Activated T-helper 1 cell treated with anti-CD3 and anti-CD28 coated beads, Interleukin-12 subunit alpha, Interleukin-12 subunit beta, Interleukin-2, Interleukin-4 antibody, amounts not matched to agents 30 ng/mL and 10 ng/mL and 1 ng/mL, durations not matched to agents 14 hours and 24 hours and 36 hours (primary cell): Measurements from ENCODE around the gene RALGAPB. TPM values are rescaled to one million over a fixed set of nuclear protein-coding genes. Genes with fewer than 3 reads are reported as not detected.
A peak's percentile ranks its signal among the peaks of the same experiment; 100 is the strongest.
"Not testable (repeated sequence)": the region's sequence is repeated elsewhere in the genome, so short reads cannot be mapped to it uniquely, and the experiment has no call there.

Experiments used
- DNase-seq: peaks from one replicate; pipeline ENCODE4 v3.0.0; 2021; ENCODE audit warnings: low spot score
- H3K27ac Mint-ChIP-seq: one replicate; pipeline ENCODE4 v1.8.0; 2021; ENCODE audit warnings: mild to moderate bottlenecking, mixed read lengths
- H3K27me3 Mint-ChIP-seq: one replicate; pipeline ENCODE4 v1.8.0; 2022; ENCODE audit warnings: mild to moderate bottlenecking, moderate library complexity, mixed read lengths; ENCODE audit not compliant: insufficient read depth
- H3K36me3 Mint-ChIP-seq: one replicate; pipeline ENCODE4 v1.8.0; 2021; ENCODE audit warnings: low read depth, mixed read lengths
- H3K4me1 Mint-ChIP-seq: one replicate; pipeline ENCODE4 v1.8.0; 2021; ENCODE audit warnings: low read depth, mixed read lengths
- H3K4me3 Mint-ChIP-seq: one replicate; pipeline ENCODE4 v1.8.0; 2021; ENCODE audit warnings: mild to moderate bottlenecking, moderate library complexity, mixed read lengths
- H3K9me3 Mint-ChIP-seq: one replicate; pipeline ENCODE4 v1.8.0; 2021; ENCODE audit warnings: mixed read lengths
- intact Hi-C: fragments of 100-400 bp; cut with micrococcal nuclease; formaldehyde crosslinking; loops from one replicate; pipeline ENCODE4 v1.15.1; 2024
- total RNA-seq: library from RNA; stranded (reverse); gene quantifications from 2 replicates; pipeline ENCODE4 v1.2.3, GENCODE V29; 2022

Gene RALGAPB
- 31.0 and 32.4 TPM in 2 replicates for total RNA-seq

DNA sequence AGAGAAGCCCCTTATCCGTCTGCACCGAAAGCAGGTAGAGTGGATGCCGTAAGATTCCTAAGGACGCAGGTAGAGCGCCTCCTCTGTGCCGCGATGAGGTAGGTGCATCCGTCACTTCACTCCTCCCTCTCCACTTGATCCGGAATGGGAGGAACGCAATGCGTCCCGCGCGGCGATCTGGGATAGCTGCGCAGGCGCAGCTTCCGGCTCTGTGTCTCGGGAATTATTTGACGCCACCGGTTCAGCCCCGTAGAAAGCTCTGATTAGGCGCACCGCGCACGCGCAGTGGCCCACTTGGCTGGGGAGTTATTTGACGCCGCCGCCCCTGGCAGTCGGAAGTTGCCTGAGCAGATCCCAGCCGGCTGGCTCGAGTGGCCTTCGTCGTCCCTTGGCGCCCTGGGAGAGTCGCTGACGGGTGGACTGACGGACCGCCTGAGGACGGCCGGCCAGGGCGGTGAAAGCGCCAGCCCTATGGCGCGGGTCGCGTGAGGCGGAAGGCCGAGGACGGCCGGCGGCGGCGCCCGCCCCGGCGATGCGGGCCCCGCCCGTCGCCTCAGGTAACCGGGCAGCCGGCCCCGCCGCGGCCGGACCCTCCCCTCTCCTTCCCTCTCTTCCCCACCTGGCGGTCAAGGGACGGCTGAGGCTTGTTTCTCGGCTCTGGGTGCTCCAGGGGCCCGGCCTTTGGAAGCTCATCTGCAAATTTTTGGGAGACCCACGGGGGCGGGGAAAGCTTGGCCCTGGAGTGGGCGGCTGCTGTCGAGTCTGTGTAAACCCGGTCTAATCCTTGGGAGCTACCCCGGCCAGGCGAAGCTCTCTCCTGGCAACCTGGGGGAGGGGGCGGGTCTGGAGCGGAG is at the start of gene RALGAPB:
Gene RALGAPB (plus strand): TSS at position 331 of the 854 bp plus-strand sequence. CDS start 15,590 bp downstream, outside the sequence.
- Mint-ChIP-seq H3K27me3 (peaks cover 2% of the 10 kb centered on the region), H3K9me3 (no peaks in the 10 kb centered on the region), H3K27ac (peak within 1 kb of the TSS; percentile 77), H3K36me3 (peaks cover 3% of the 10 kb centered on the region), H3K4me1 (peaks cover 34% of the 10 kb centered on the region), H3K4me3 (peak within 1 kb of the TSS; percentile 88)
- intact Hi-C loops, result loop anchor here (1.0 kb wide), 3 partner anchors 26 to 439 kb away; partner anchors contain the start of genes RPRD1B, SNHG17 and TTI1
- peak; percentile 97 for DNase-seq

DNA sequence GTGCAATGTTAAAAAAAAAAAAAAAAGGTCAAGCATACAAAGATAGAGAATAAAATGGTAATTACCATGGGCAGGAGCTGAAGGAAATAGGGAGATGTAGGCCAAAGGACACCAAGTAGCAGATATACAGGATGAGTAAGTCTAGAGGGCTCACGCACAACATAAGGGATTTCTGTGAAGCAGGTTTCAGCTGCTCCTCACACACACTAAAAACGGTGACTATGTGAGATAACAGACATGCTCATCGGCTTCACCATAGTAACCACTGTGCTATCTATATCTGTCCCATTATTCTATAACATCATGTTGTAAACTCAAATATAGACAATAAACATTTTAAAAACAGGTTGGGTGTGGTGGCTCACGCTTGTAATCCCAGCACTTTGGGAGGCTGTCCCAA is 49.1 kb upstream of the RALGAPB start:
- intact Hi-C loops, result no loop called here
- Mint-ChIP-seq H3K4me3 (no peak overlapping the region), H3K27ac (no peak overlapping the region)

DNA sequence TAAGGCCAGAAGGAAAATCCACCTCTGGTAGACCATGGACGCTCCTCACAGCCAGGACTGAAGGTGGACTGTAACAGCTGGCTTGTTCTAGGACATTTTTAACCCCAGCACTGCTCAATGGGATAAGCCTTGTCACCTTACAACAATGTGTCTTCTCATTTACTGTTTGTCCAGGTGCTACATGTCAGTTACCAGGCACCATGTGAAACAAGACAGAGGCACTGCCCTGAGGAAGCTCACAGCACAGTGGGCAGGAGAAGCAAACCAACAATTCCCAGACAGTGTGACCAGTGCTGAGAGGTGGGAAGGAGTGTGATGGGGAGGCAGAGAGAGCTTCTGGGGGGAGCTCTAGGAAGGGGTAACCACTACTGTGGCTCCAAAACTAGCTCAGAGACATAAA is 48.2 kb upstream of the RALGAPB start:
- Mint-ChIP-seq H3K4me3 (no peak overlapping the region), H3K4me1 (peaks cover 14% of the 10 kb centered on the region), H3K27me3 (no peaks in the 10 kb centered on the region), H3K27ac (peak overlapping the region; percentile 55), H3K9me3 (no peaks in the 10 kb centered on the region), H3K36me3 (peaks cover 74% of the 10 kb centered on the region)
- intact Hi-C loops, result no loop called here
- DNase-seq, result no peak

More for the DNA sequence above, 49.1 kb upstream of the RALGAPB start:
- Mint-ChIP-seq H3K4me1 (peaks cover 14% of the 10 kb centered on the region), H3K36me3 (peaks cover 70% of the 10 kb centered on the region), H3K27me3 (no peaks in the 10 kb centered on the region), H3K9me3 (no peaks in the 10 kb centered on the region)
- DNase-seq, result no peak

DNA sequence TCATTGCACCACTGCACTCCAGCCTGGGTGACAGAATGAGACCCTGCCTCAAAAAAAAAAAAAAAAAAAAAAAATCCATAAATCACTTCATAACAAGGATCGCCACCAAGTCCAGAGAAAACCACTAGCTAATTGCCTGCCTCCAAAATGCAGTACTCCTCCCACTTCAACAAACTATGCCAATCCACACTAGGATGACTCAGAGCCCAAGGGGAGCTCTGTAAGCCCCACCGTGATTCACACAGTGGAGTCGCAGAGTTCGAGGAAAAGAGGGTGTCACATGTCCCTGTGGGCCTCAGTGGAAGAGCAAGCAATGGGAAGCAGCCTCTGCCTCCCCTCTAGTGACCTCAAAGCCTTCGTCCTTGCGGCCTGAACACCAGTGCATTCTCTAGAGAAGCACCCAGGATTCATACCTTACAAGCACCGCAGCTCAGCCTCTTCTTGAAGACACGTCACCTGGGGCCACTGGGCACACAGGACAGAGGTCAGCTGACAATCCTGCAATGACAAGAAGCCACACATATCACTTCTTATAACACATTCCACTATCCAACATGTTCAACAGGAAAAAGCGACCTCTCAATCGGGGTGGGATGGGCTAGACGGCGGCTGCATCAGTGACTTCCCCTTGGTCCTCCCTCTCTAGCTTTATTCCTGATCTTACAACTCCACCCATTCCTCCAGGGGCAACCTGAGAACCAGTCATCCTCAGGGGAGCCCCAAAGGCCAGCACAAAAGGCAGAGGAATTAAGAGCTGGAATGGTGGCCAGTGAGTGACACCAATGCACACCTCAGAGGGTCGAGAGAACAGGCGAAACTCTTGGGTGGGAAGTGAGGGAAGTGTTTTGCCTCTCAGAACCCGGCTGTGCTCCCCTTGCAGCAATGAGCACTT is 46.4 kb upstream of the RALGAPB start:
- intact Hi-C loops, result no loop called here
- DNase-seq, result no peak
- Mint-ChIP-seq H3K27me3 (no peaks in the 10 kb centered on the region), H3K4me1 (peaks cover 20% of the 10 kb centered on the region), H3K27ac (no peak overlapping the region), H3K9me3 (no peaks in the 10 kb centered on the region), H3K36me3 (peaks cover 73% of the 10 kb centered on the region), H3K4me3 (no peak overlapping the region)

DNA sequence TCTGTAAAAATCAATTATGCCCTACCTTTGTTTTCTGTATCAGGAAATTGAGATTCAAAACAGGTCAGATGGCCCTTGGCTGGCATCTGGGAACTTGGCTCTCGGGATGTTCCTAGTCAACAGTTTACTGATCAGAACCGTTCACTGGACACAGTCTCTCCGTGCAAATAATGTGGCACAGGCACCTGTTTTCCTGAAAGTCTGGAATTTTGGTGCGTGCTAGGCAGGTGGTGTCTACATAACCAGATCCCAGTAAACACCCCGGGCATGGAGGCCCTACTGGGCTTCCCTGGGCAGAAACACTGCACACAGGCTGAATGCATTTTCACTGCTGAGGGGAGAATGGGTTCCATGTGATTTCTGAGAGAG is 45.0 kb upstream of the RALGAPB start:
- intact Hi-C loops, result no loop called here
- no peak overlapping the region for H3K4me3 Mint-ChIP-seq
- peaks cover 75% of the 10 kb centered on the region for H3K36me3 Mint-ChIP-seq
- no peaks in the 10 kb centered on the region for H3K27me3 Mint-ChIP-seq
- no peak for DNase-seq
- H3K27ac Mint-ChIP-seq, result no peak overlapping the region
- H3K4me1 Mint-ChIP-seq, result peaks cover 34% of the 10 kb centered on the region
- no peaks in the 10 kb centered on the region for H3K9me3 Mint-ChIP-seq

DNA sequence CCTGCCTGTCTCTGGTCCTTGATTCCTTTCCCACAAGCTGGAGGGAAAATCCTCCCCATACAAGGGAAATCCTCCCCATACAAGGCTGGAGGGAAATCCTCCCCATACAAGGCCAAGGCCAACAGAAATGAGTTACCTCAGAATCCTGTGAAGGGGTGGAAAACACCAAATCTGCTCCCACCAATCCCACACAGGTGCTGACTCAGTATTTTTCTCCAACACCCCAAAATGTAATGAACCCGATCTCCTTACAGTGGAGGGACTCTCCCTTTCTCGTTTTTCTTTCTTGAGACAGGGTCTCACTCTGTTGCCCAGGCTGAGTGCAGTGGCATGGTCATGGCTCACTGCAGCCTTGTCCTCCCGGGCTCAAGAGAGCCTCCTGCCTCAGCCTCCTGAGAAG is 43.8 kb upstream of the RALGAPB start:
- H3K27ac Mint-ChIP-seq, result peak overlapping the region; percentile 29
- no peak for DNase-seq
- H3K4me3 Mint-ChIP-seq, result no peak overlapping the region
- H3K4me1 Mint-ChIP-seq, result peaks cover 39% of the 10 kb centered on the region
- H3K36me3 Mint-ChIP-seq, result peaks cover 80% of the 10 kb centered on the region
- no peaks in the 10 kb centered on the region for H3K27me3 Mint-ChIP-seq
- intact Hi-C loops, result no loop called here
- no peaks in the 10 kb centered on the region for H3K9me3 Mint-ChIP-seq

DNA sequence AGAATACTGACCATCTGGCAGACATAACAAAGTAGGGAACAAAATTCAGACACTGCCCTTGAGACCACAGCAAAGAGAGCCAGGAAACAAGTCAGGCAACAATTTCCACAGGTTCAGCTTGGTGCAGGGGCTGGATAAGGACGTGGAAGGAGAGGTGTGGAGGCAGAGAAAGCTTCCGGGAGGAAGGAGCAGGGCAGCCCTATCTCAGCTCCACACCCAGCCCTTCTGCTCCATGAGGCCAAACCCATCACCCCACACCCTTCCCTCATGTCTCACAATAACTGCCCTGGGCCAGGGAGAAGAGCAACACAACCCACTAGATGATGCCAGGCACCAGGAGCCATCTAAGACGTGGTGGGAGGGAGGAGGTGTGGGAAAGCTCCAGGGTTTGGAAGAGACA is 43.3 kb upstream of the RALGAPB start:
- peaks cover 82% of the 10 kb centered on the region for H3K36me3 Mint-ChIP-seq
- H3K9me3 Mint-ChIP-seq, result no peaks in the 10 kb centered on the region
- peaks cover 37% of the 10 kb centered on the region for H3K4me1 Mint-ChIP-seq
- H3K4me3 Mint-ChIP-seq, result no peak overlapping the region
- intact Hi-C loops, result no loop called here
- H3K27ac Mint-ChIP-seq, result peak overlapping the region; percentile 29
- no peaks in the 10 kb centered on the region for H3K27me3 Mint-ChIP-seq
- DNase-seq, result no peak

DNA sequence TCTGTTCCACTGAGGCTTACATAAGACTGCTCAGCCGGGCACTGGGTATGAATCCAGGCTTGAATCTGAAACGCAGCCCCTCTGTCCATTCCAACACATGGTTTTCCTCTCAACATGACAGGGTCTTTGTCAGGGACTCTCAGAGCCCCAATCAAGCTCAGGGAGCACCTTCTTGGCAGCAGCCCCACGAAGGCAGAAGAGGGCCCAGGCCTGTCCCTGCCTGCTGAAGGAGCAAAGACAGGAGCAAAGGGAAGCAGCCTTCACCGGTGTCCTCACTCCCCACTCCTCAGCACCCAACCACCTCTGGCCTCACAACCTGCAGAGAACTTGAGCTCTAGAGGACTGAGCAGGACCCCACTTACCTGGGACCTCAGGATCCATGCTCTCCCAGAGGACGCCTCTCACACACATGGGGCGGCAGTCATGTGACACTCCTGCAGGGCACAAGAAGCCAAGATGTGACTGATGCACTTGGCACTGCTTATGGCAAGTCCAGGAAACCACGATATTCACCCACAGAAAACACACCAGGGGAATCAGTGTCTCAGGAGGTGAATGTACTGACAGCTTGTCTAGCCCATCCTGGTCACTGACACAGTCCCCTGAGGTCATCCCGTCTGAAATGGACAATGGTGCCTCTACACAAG is 41.8 kb upstream of the RALGAPB start:
- DNase-seq, result no peak
- H3K9me3 Mint-ChIP-seq, result no peaks in the 10 kb centered on the region
- H3K36me3 Mint-ChIP-seq, result peaks cover 78% of the 10 kb centered on the region
- H3K4me3 Mint-ChIP-seq, result peak overlapping the region; percentile 29
- H3K4me1 Mint-ChIP-seq, result peaks cover 34% of the 10 kb centered on the region
- no peaks in the 10 kb centered on the region for H3K27me3 Mint-ChIP-seq
- intact Hi-C loops, result loop anchor here (10.0 kb wide), 1 partner anchor 396 kb away; the partner anchor contains the start of genes RPRD1B and TTI1
- H3K27ac Mint-ChIP-seq, result no peak overlapping the region

DNA sequence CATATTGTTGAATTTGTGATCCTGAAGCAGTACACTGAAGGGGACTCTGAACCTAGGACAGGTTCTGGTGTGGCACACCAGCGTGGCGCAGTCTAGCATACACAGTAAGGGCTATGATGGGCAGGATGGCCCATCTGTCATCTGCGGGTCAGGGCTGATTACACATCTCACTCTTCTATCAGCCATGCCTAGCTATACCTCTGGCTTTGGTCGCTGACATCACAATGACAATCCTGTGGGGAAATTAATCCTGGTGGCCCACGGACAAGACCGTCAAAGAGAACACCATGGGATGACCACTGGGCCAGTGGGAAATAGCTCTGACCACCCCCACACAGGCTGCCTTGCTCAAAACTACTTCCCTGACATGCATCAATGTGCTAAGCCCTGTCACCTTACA is 40.4 kb upstream of the RALGAPB start:
- DNase-seq, result no peak
- intact Hi-C loops, result loop anchor here (10.0 kb wide), 1 partner anchor 397 kb away; the partner anchor contains the start of genes RPRD1B and TTI1
- peaks cover 64% of the 10 kb centered on the region for H3K36me3 Mint-ChIP-seq
- no peak overlapping the region for H3K27ac Mint-ChIP-seq
- peaks cover 27% of the 10 kb centered on the region for H3K4me1 Mint-ChIP-seq
- no peaks in the 10 kb centered on the region for H3K9me3 Mint-ChIP-seq
- peak overlapping the region; percentile 96 for H3K4me3 Mint-ChIP-seq
- H3K27me3 Mint-ChIP-seq, result no peaks in the 10 kb centered on the region

DNA sequence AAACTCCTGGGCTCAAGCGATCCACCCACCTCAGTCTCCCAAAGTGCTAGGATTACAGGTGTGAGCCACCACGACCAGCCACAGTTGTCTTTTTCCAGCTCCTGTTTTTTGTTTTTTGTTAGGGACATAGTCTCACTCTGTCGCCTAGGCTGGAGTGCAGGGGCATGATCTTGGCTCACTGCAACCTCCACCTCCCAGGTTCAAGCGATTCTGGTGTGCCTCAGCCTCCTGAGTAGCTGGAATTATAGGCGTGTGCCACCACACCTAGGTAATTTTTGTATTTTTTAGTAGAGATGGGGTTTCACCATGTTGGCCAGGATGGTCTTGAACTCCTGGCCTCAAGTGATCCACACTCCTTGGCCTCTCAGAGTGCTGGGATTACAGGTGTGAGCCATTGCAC is 39.8 kb upstream of the RALGAPB start:
- H3K27me3 Mint-ChIP-seq, H3K9me3 Mint-ChIP-seq, DNase-seq: not testable (repeated sequence)
- Mint-ChIP-seq H3K4me3 (peak overlapping the region; percentile 96), H3K36me3 (peaks cover 59% of the 10 kb centered on the region), H3K27ac (peak overlapping the region; percentile 96), H3K4me1 (peaks cover 25% of the 10 kb centered on the region)
- intact Hi-C loops, result loop anchor here (10.0 kb wide), 1 partner anchor 398 kb away; the partner anchor contains the start of genes RPRD1B and TTI1

DNA sequence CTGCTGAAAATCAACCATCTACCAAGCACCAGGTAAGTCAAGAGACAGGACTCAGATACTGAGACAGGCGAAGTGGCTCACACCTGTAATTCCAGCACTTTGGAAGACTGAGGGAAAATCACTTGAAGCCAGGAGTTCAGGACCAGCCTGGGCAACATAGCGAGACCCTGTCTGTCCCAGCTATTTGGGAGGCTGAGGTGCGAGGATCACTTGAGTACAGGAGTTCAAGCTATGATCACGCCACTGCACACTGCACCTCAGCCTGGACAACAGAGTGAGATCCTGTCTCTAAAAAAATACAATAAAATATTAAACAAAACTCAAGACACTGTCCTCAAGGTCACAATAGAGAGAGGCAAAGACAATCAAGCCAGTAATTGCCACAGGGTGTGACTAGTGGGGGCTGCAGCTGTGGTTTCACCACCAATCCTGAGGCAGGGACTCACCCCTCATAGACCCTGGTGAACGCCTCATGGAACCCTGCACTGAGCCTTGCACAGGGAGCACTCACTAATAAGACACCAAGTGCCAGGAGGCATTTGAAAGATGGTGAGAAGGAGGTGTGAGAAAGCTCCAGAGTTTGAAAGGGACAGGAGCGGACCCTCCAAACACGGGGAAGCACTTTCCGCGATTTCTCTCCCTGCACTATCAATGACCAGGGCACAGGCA is 39.2 kb upstream of the RALGAPB start:
- H3K9me3 Mint-ChIP-seq, result no peaks in the 10 kb centered on the region
- peak overlapping the region; percentile 96 for H3K4me3 Mint-ChIP-seq
- DNase-seq, result no peak
- H3K36me3 Mint-ChIP-seq, result peaks cover 55% of the 10 kb centered on the region
- H3K27ac Mint-ChIP-seq, result peak overlapping the region; percentile 96
- peaks cover 25% of the 10 kb centered on the region for H3K4me1 Mint-ChIP-seq
- peaks cover 5% of the 10 kb centered on the region for H3K27me3 Mint-ChIP-seq
- intact Hi-C loops, result loop anchor here (10.0 kb wide), 1 partner anchor 399 kb away; the partner anchor contains the start of genes RPRD1B and TTI1

DNA sequence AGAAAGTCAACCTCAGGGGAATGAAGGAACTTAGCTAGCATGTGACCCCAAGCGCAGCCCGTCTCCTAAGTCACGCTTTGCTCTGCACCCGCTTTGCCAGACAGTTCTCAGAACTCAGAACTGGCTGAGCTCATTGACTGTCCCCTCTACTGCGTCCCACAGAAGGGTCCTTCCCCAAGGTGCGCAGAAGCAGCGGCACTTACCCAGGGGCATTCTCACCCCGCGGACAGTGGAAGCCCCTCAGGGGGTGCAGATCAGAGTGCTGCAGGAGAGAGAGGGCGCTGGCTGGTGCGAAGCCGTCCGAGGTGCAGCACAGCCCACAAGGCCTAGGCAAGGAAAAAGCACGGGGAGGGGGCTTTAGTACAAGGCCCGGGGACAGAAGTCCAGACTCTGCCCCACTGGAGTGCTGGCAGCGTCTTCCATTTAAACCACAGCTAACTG is 38.3 kb upstream of the RALGAPB start:
- Mint-ChIP-seq H3K4me1 (peaks cover 25% of the 10 kb centered on the region), H3K27me3 (peaks cover 5% of the 10 kb centered on the region), H3K9me3 (no peaks in the 10 kb centered on the region), H3K36me3 (peaks cover 46% of the 10 kb centered on the region), H3K27ac (peak overlapping the region; percentile 96), H3K4me3 (peak overlapping the region; percentile 96)
- DNase-seq, result peak; percentile 10
- intact Hi-C loops, result loop anchor here (10.0 kb wide), 1 partner anchor 400 kb away; the partner anchor contains the start of genes RPRD1B and TTI1
